Smooth muscle cell (in vitro differentiated cells): ENCODE data around the gene C11orf71. TPM values are rescaled to one million over a fixed set of nuclear protein-coding genes. Genes with fewer than 3 reads are reported as not detected.

ENCODE experiments used
- DNase-seq: peaks from one replicate; lab custom pipeline; 2025; ENCODE audit not compliant: unreplicated experiment; lab: John Stamatoyannopoulos, UW
- H2AFZ ChIP-seq: fragments of 200-600 bp; sonication (generic); 2 replicates; pipeline ENCODE4 v1.6.0; 2016; ENCODE audit warnings: antibody characterized with exemption, low read depth, mild to moderate bottlenecking
- H3F3A ChIP-seq: fragments of 200-600 bp; sonication (generic); 2 replicates; pipeline ENCODE4 v1.6.0; 2017; ENCODE audit warnings: antibody characterized with exemption, low read depth
- H3K27ac ChIP-seq: fragments of 200-600 bp; sonication (generic); 2 replicates; pipeline ENCODE4 v1.5.1; 2016; ENCODE audit warnings: low read depth, mild to moderate bottlenecking
- H3K27me3 ChIP-seq: fragments of 200-600 bp; sonication (generic); 2 replicates; pipeline ENCODE4 v1.6.1; 2016; ENCODE audit warnings: low read depth, mild to moderate bottlenecking
- H3K36me3 ChIP-seq: fragments of 200-600 bp; sonication (generic); 2 replicates; pipeline ENCODE4 v1.5.1; 2016; ENCODE audit warnings: low read depth
- H3K4me1 ChIP-seq: fragments of 200-600 bp; sonication (generic); 2 replicates; pipeline ENCODE4 v1.5.1; 2016; ENCODE audit warnings: low read depth
- H3K4me2 ChIP-seq: fragments of 200-600 bp; sonication (generic); 2 replicates; pipeline ENCODE4 v1.6.0; 2016; ENCODE audit warnings: mild to moderate bottlenecking
- H3K4me3 ChIP-seq: fragments of 200-600 bp; sonication (generic); 2 replicates; pipeline ENCODE4 v1.5.1; 2016; ENCODE audit warnings: mild to moderate bottlenecking
- H3K79me2 ChIP-seq: fragments of 200-600 bp; sonication (generic); 2 replicates; pipeline ENCODE4 v1.6.0; 2016; ENCODE audit warnings: low read depth, mild to moderate bottlenecking
- H3K9ac ChIP-seq: fragments of 200-600 bp; sonication (generic); 2 replicates; pipeline ENCODE4 v1.6.0; 2016; ENCODE audit warnings: low read depth
- H3K9me3 ChIP-seq: fragments of 200-600 bp; sonication (generic); replicated peaks from 2 replicates; pipeline ENCODE4 v1.5.1; 2016; ENCODE audit warnings: low read depth
- H4K20me1 ChIP-seq: fragments of 200-600 bp; sonication (generic); 2 replicates; pipeline ENCODE4 v1.6.0; 2016; ENCODE audit warnings: low read depth
- WGBS: methylation state at CpG from one replicate; pipeline ENCODE4 v1.1.7; 2016; ENCODE audit warnings: low lambda C conversion rate; 5-methylcytosine and 5-hydroxymethylcytosine counted together
- polyA plus RNA-seq: library from polyadenylated mRNA; unstranded; fragments of >200 nt; fragmentation: Nextera tagmentation; extraction: Ambion mirVana; gene quantifications from 2 replicates; pipeline ENCODE4 v1.2.1, GENCODE V29; 2016
- total RNA-seq: library from RNA; depleted of rRNA; stranded (reverse); fragments of >200 nt; gene quantifications from 2 replicates; pipeline ENCODE4 v1.2.3, GENCODE V29; 2014
- TF ChIP-seq, protein P1 (sequence below): fragments of 200-600 bp; sonication (generic); IDR thresholded peaks from 2 replicates; pipeline ENCODE4 v1.5.1; 2017; ENCODE audit warnings: borderline replicate concordance, mild to moderate bottlenecking, antibody characterized with exemption; ENCODE audit not compliant: insufficient read depth, poor library complexity, severe bottlenecking

Gene C11orf71
- total and polyA plus RNA-seq, 2 experiments from 2014 or later: 1.3 to 2.0 TPM

DNA sequence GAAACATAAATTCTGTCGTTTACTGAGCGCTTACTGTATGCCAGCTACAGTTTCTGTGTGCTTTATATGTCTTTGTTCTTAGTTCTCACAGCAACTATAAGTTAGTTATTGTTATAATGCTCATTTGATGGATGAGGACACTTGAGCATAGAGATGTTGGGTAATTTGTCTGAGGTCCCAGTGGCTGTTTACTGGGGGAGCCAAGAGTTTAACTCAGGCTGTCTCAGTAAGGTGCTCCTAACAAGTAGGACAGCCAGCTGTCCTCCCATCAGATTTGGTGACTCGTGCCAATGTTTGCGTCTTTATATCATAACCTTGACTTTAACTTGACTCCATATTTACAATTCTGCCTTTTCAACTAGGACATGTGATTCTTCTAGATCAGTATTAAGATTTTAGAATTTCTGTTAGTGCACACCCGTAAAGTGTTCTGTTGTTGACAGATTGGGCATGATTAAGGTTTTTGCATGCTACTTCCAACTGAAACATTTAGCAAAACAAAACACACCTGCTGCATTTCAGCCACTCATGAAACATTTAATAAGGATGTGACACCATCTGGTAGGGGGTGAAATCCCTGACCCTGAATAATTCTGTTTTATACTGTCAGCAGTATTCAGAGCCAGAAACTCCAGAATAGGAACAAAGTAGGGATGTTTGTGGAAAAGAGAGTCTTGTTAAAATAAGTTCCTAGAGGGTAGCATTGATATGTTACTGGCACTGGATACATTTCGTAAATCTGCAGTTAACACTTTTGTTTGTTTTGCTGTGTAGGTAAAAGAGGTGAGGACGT lies 40.9 kb upstream of the C11orf71 start:
- no peaks in the 10 kb centered on the region for H3K9me3 ChIP-seq
- peak overlapping the region; percentile 87 for H3K4me3 ChIP-seq
- H3K4me1 ChIP-seq: peaks cover 20% of the 10 kb centered on the region
- TF ChIP-seq, protein P1, sequence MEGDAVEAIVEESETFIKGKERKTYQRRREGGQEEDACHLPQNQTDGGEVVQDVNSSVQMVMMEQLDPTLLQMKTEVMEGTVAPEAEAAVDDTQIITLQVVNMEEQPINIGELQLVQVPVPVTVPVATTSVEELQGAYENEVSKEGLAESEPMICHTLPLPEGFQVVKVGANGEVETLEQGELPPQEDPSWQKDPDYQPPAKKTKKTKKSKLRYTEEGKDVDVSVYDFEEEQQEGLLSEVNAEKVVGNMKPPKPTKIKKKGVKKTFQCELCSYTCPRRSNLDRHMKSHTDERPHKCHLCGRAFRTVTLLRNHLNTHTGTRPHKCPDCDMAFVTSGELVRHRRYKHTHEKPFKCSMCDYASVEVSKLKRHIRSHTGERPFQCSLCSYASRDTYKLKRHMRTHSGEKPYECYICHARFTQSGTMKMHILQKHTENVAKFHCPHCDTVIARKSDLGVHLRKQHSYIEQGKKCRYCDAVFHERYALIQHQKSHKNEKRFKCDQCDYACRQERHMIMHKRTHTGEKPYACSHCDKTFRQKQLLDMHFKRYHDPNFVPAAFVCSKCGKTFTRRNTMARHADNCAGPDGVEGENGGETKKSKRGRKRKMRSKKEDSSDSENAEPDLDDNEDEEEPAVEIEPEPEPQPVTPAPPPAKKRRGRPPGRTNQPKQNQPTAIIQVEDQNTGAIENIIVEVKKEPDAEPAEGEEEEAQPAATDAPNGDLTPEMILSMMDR: no peak
- 69% methylated on average over 7 of the region's 7 CpGs for WGBS
- H3K36me3 ChIP-seq: no peaks in the 10 kb centered on the region
- H3K27me3 ChIP-seq: no peaks in the 10 kb centered on the region
- H3F3A ChIP-seq: no peaks in the 10 kb centered on the region
- H3K9ac ChIP-seq: no peak overlapping the region
- peaks cover 55% of the 10 kb centered on the region for H4K20me1 ChIP-seq
- H3K79me2 ChIP-seq: peaks cover 56% of the 10 kb centered on the region
- peak overlapping the region; percentile 84 for H3K4me2 ChIP-seq
- no peak overlapping the region for H2AFZ ChIP-seq
- DNase-seq: no peak
- H3K27ac ChIP-seq: peak overlapping the region; percentile 87

DNA sequence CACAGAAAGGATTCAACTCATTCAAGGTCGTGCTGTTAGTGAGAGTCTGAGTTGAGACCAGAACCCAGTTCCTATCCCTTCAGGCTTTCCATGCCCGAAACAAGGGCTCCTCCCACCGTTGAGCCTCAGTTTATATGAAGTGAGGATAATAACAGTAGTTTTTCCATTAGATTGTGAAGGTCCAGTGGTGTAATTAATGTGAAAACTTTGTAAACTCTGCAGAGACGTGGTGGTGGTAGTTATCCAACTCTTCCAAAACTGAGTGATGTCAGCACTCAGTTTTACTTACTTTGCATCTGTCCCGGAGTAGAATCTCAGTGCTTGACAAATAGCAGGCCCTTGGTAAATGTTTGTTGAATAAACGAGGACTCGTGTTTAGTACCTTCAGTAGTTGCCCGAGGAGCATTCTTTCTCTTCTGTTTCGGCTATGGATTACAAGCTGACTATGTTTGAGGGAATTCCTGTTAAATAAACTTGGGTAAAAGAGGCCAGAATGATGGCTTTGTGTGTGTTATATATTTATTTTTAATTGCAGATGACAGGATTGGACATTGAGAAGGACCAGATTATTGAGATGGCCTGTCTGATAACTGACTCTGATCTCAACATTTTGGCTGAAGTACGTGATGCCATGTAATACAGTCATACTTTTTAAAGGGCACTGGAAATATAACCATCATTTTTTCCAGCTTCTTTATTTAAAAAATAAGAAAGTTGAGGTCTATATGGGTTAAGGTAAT lies 40.0 kb upstream of the C11orf71 start:
- no peaks in the 10 kb centered on the region for H3K36me3 ChIP-seq
- H3K27ac ChIP-seq: peak overlapping the region; percentile 87
- no peak for DNase-seq
- whole genome bisulfite sequencing: under 1% methylated on average over 10 of the region's 10 CpGs
- no peaks in the 10 kb centered on the region for H3K27me3 ChIP-seq
- TF ChIP-seq, protein P1: no peak
- peaks cover 20% of the 10 kb centered on the region for H3K4me1 ChIP-seq
- H4K20me1 ChIP-seq: peaks cover 46% of the 10 kb centered on the region
- H2AFZ ChIP-seq: peak overlapping the region; percentile 23
- peak overlapping the region; percentile 87 for H3K4me3 ChIP-seq
- peak overlapping the region; percentile 84 for H3K4me2 ChIP-seq
- peak overlapping the region; percentile 93 for H3K9ac ChIP-seq
- no peaks in the 10 kb centered on the region for H3F3A ChIP-seq
- peaks cover 48% of the 10 kb centered on the region for H3K79me2 ChIP-seq
- H3K9me3 ChIP-seq: no peaks in the 10 kb centered on the region

DNA sequence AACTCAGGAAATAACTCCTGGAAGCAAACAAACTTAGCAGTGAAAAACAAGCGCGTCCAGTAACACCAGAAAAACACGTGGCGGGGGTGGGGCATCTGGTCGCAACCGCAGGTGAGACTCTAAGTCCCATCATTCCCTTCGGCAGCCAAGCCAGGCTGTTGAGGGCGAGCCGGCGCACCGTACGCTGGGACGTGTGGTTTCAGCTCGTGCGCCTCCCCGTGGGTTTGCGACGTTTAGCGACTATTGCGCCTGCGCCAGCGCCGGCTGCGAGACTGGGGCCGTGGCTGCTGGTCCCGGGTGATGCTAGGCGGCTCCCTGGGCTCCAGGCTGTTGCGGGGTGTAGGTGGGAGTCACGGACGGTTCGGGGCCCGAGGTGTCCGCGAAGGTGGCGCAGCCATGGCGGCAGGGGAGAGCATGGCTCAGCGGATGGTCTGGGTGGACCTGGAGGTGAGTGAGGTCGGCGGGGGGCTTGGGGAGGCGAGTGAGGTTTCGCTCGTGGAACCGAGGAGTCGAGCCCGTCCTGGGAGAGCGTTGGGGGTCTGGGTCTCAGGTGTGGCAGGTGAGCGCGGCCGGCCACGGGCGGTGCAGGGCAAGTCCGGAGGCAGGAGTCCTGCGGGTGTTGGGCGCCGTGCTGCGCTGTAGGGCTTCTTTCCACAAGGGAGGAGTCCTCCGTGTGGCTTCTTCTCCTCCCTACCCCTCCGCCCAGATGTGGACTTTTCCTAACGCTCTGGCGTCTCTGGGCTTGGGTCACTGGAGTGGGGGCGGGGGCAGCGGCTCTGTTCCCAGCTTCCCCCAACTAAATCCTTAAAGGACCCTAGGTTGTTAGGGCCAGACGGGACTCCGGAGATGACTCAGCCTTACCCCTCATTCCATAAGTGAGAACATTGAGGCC lies 39.2 kb upstream of the C11orf71 start, which contains the start of gene REXO2:
REXO2 (plus strand) TSS at position 239 of the 892 bp plus-strand sequence; CDS start at position 301, 62 bp downstream.
- Histone ChIP-seq H3F3A (no peaks in the 10 kb centered on the region), H3K27me3 (no peaks in the 10 kb centered on the region), H3K79me2 (peaks cover 39% of the 10 kb centered on the region), H3K9me3 (no peaks in the 10 kb centered on the region), H3K27ac (peak within 1 kb of the TSS; percentile 87), H3K4me1 (peaks cover 20% of the 10 kb centered on the region), H3K4me2 (peak within 1 kb of the TSS; percentile 84), H3K36me3 (no peaks in the 10 kb centered on the region), H3K4me3 (peak within 1 kb of the TSS; percentile 87), H3K9ac (peak within 1 kb of the TSS; percentile 93), H4K20me1 (peaks cover 38% of the 10 kb centered on the region), H2AFZ (peak within 1 kb of the TSS; percentile 23)
- WGBS: 1% methylated on average over 53 of the region's 64 CpGs
- TF ChIP-seq, protein P1: peak; percentile 34
- DNase-seq: peak; percentile 73
